ENCODE results near the gene EFS. TPM values are rescaled to one million over a fixed set of nuclear protein-coding genes. Genes with fewer than 3 reads are reported as not detected.

EFS gene
- total RNA-seq, 2 donors from 2014 or later = 69.9 to 96.4 TPM

DNA sequence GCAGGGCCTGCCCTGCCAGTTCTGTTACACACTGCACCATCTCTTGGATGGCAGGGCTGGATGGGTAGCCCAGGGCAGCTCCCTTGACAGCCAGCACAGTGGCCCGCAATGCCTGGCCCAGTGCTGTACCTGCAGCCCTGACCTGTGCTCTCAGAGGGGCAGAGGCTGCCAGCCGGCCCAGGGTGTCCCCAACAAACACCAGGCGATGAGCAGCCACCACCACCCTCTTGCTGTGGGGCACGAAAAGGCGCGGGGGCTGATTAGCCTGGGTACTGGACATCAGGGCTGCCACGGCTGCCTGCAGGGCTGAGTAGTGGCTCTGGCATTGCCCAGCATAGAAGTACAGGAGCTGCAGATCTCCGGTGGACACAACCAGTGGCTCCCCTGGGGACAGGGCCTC, 7.7 kb downstream of the EFS start:
- H3K27ac Mint-ChIP-seq = no peak overlapping the region
- H3K4me1 ChIP-seq (ENCODE audit: control insufficient read depth, insufficient read depth, low read length) = peaks cover 5% of the 10 kb centered on the region
- no peaks in the 10 kb centered on the region for H3K9me3 Mint-ChIP-seq
- no peak overlapping the region for H3K4me3 Mint-ChIP-seq
- no peaks in the 10 kb centered on the region for H3K27me3 ChIP-seq (ENCODE audit: control insufficient read depth, insufficient read depth, low read length, poor library complexity, severe bottlenecking)
- H3K9me3 ChIP-seq (ENCODE audit: control insufficient read depth, low read length) = no peaks in the 10 kb centered on the region
- peaks cover 22% of the 10 kb centered on the region for H3K27me3 Mint-ChIP-seq (ENCODE audit: insufficient read depth)
- 94 to 95% methylated on average over 7 to 8 of the region's 8 CpGs for WGBS, 2 experiments (ENCODE audit: insufficient coverage in 1 of 2, insufficient read length in 1 of 2)
- no peak for DNase-seq
- H3K36me3 Mint-ChIP-seq (ENCODE audit: low read depth) = peaks cover 31% of the 10 kb centered on the region
- peaks cover 21% of the 10 kb centered on the region for H3K4me1 Mint-ChIP-seq
- no peak overlapping the region for H3K4me3 ChIP-seq (ENCODE audit: low read length)
- H3K36me3 ChIP-seq (ENCODE audit: control insufficient read depth, insufficient read depth, low read length) = peaks cover 46% of the 10 kb centered on the region
- H3K9ac ChIP-seq (ENCODE audit: extremely low read depth, low read length, poor library complexity, severe bottlenecking) = no peak overlapping the region
- no peak for TF ChIP-seq CTCF (conservative IDR thresholded peaks at IDR 0.05)
- H3K27ac ChIP-seq (ENCODE audit: low read depth, low read length) = no peak overlapping the region

DNA sequence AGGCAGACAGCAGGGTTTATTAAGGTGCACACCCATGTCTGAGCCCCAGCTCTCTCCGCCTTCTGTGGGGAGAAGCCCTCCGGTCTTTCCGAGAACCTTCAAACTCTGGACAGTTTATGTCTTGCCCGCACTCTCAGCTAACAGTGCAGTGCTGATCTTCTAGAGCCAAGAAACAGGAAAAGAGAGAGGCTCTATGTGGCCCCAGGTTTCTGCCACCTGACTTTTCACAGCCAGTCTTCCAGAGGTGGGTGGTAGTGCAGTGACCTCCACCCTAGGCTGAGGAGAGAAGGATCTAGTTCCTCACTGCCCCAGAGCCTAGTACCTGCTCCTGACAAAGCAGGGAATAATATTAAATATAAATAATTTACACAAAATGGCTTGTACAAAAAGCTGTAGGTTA, 8.3 kb downstream of the EFS start:
- Histone ChIP-seq H3K36me3 (ENCODE audit: control insufficient read depth, insufficient read depth, low read length) (peaks cover 40% of the 10 kb centered on the region), H3K4me3 (ENCODE audit: low read length) (no peak overlapping the region), H3K9me3 (ENCODE audit: control insufficient read depth, low read length) (no peaks in the 10 kb centered on the region), H3K9ac (ENCODE audit: extremely low read depth, low read length, poor library complexity, severe bottlenecking) (no peak overlapping the region), H3K4me1 (ENCODE audit: control insufficient read depth, insufficient read depth, low read length) (peaks cover 5% of the 10 kb centered on the region), H3K27ac (ENCODE audit: low read depth, low read length) (no peak overlapping the region), H3K27me3 (ENCODE audit: control insufficient read depth, insufficient read depth, low read length, poor library complexity, severe bottlenecking) (no peaks in the 10 kb centered on the region)
- Mint-ChIP-seq H3K9me3 (no peaks in the 10 kb centered on the region), H3K4me3 (no peak overlapping the region), H3K4me1 (peaks cover 17% of the 10 kb centered on the region), H3K27me3 (ENCODE audit: insufficient read depth) (peaks cover 25% of the 10 kb centered on the region), H3K27ac (no peak overlapping the region), H3K36me3 (ENCODE audit: low read depth) (peaks cover 27% of the 10 kb centered on the region)
- WGBS, 2 experiments (ENCODE audit: insufficient coverage in 1 of 2, insufficient read length in 1 of 2) = 93 to 100% methylated on average over 1 to 4 of the region's 4 CpGs
- no peak for DNase-seq
- no peak for TF ChIP-seq CTCF (conservative IDR thresholded peaks at IDR 0.05)

DNA sequence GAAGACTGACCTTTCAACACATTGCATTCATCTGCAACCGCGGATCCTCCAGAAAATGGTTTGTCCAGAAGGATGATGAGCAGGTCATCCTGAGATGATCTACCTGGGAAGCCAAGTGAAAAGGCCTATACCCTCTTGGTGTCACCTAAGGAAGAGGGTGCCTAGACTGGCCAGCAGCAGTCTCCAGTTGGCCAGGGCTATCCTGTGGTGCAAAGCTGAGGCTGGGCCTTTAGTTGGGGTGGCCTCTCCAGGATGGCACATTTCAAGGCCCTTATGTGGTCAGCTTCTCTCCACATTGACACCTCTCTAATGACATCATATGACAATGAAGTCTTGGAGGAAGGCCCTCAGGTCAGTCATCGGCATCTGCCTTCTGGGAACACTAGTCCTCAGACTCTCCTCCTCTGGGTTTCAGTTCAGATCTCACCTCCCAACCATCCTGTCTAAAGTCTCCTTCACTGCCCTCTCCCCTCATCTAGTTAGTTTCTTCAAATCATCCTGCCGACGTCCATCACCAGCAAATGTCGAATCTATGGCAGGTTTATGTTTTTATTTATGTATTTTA, 9.0 kb downstream of the EFS start:
- Mint-ChIP-seq H3K9me3 (peaks cover 1% of the 10 kb centered on the region), H3K27ac (no peak overlapping the region), H3K36me3 (ENCODE audit: low read depth) (peaks cover 29% of the 10 kb centered on the region), H3K4me1 (peaks cover 10% of the 10 kb centered on the region), H3K27me3 (ENCODE audit: insufficient read depth) (peaks cover 32% of the 10 kb centered on the region), H3K4me3 (no peak overlapping the region)
- Histone ChIP-seq H3K9me3 (ENCODE audit: control insufficient read depth, low read length) (no peaks in the 10 kb centered on the region), H3K4me3 (ENCODE audit: low read length) (no peak overlapping the region), H3K9ac (ENCODE audit: extremely low read depth, low read length, poor library complexity, severe bottlenecking) (no peak overlapping the region), H3K27me3 (ENCODE audit: control insufficient read depth, insufficient read depth, low read length, poor library complexity, severe bottlenecking) (peaks cover 6% of the 10 kb centered on the region), H3K36me3 (ENCODE audit: control insufficient read depth, insufficient read depth, low read length) (peaks cover 35% of the 10 kb centered on the region), H3K4me1 (ENCODE audit: control insufficient read depth, insufficient read depth, low read length) (peaks cover 5% of the 10 kb centered on the region), H3K27ac (ENCODE audit: low read depth, low read length) (no peak overlapping the region)
- no peak for TF ChIP-seq CTCF (conservative IDR thresholded peaks at IDR 0.05)
- DNase-seq = no peak
- WGBS, 2 experiments (ENCODE audit: insufficient coverage in 1 of 2, insufficient read length in 1 of 2) = 93 to 100% methylated on average over 1 to 3 of the region's 6 CpGs
